ENCODE results near the gene OTUB2.

- TF ChIP-seq POLR2AphosphoS5 (IDR thresholded peaks at IDR 0.05; ENCODE audit: insufficient read depth in 1 of 2, low read depth in 1 of 2), result no peak
- TF ChIP-seq CTCF (IDR thresholded peaks at IDR 0.05), result no peak
- no peak for TF ChIP-seq POLR2A (IDR thresholded peaks at IDR 0.05)
Observed at GRCh38 chr14:94025720-94026119, 420 bp upstream of the OTUB2 start.

Measured in vagina (tissue), 2 donors.